ENCODE results near the gene MT1X. TPM values are rescaled to one million over a fixed set of nuclear protein-coding genes. Genes with fewer than 3 reads are reported as not detected.

The MT1X gene
- total RNA-seq (10.8 TPM), polyA plus RNA-seq (1,604 TPM)

DNA sequence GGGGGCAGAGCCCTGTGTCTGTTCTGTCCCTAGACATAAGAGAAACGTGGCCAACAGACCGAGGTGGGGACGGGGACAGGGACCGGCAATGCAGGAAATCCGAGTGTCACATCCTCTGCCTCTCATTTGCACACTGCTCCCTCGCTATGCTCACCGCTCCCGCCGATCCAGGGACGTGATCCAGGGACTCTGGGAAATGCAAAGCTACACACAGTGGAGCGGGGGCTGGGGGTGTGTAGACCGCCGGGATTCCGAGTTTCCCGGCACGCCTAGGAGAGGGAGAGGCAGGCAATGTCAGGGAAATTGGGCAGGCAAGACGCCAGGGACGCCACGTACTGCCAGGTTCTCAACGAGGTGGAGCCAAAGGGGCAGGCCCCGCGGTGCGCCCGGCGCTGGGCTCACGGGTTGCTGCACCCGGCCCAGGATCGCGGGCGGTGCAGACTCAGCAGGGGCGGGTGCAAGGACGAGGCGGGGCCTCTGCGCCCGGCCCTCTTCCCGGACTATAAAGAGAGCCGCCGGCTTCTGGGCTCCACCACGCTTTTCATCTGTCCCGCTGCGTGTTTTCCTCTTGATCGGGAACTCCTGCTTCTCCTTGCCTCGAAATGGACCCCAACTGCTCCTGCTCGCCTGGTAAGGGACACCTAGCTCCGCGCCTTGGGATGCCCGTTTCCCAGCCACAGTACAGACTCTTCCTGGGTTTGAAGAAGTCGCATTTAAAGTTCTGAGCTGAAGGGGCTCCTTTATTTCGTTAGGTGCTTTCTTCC lies at the start of gene MT1X:
Gene MT1X, plus strand, starts transcription at position 532 of the 764 bp plus-strand sequence. Its CDS starts 71 bp downstream, at position 603.
- H3K27ac ChIP-seq (ENCODE audit: low read depth), result peak within 1 kb of the TSS; percentile 11
- no peaks in the 10 kb centered on the region for H3K4me1 ChIP-seq (ENCODE audit: insufficient read depth)
- 1% methylated on average over 49 of the region's 49 CpGs for WGBS
- H3K4me3 ChIP-seq (ENCODE audit: low read depth, low read length), result peak within 1 kb of the TSS; percentile 50
- no peaks in the 10 kb centered on the region for H3K36me3 ChIP-seq (ENCODE audit: insufficient read depth)
- DNase-seq (ENCODE audit: extremely low spot score), result peak; percentile 67

GRCh38 chr16:56632848-56633365 lies 49.4 kb upstream of the MT1X start:
- Histone ChIP-seq H3K4me3 (ENCODE audit: low read depth, low read length) (peak overlapping the region; percentile 44), H3K4me1 (ENCODE audit: insufficient read depth) (no peaks in the 10 kb centered on the region), H3K36me3 (ENCODE audit: insufficient read depth) (no peaks in the 10 kb centered on the region), H3K27ac (ENCODE audit: low read depth) (peak overlapping the region; percentile 48)
- no peak for DNase-seq (ENCODE audit: extremely low spot score)
- WGBS, result 54% methylated on average over 6 of the region's 6 CpGs

DNA sequence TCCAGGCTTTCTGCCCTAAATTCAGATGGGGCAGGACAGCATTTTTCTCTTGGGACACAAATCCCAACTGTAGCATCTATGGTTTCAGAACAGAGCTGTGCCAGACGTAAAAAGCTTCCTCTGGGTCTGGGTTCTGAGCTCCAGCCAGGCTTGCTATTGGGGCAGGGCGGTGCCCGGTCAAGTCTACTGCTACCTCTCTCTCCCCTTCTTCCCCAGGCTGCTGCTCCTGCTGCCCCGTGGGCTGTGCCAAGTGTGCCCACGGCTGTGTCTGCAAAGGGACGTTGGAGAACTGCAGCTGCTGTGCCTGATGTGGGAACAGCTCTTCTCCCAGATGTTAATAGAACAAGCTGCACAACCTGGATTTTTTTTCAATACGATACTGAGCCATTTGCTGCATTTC lies 48.7 kb upstream of the MT1X start:
- H3K36me3 ChIP-seq (ENCODE audit: insufficient read depth), result no peaks in the 10 kb centered on the region
- no peak overlapping the region for H3K27ac ChIP-seq (ENCODE audit: low read depth)
- WGBS, result 63% methylated on average over 7 of the region's 7 CpGs
- no peak overlapping the region for H3K4me3 ChIP-seq (ENCODE audit: low read depth, low read length)
- no peak for DNase-seq (ENCODE audit: extremely low spot score)
- H3K4me1 ChIP-seq (ENCODE audit: insufficient read depth), result no peaks in the 10 kb centered on the region

- WGBS, result 36% methylated on average over 47 of the region's 47 CpGs
- no peak for DNase-seq (ENCODE audit: extremely low spot score)
- no peaks in the 10 kb centered on the region for H3K36me3 ChIP-seq (ENCODE audit: insufficient read depth)
- no peaks in the 10 kb centered on the region for H3K4me1 ChIP-seq (ENCODE audit: insufficient read depth)
- no peak overlapping the region for H3K4me3 ChIP-seq (ENCODE audit: low read depth, low read length)
- H3K27ac ChIP-seq (ENCODE audit: low read depth), result no peak overlapping the region
These were observed 47.4 kb upstream of the MT1X start for GRCh38 chr16:56634715-56635440.

GRCh38 chr16:56635441-56635967 lies 46.8 kb upstream of the MT1X start:
- H3K36me3 ChIP-seq (ENCODE audit: insufficient read depth), result no peaks in the 10 kb centered on the region
- peak overlapping the region; percentile 3 for H3K4me3 ChIP-seq (ENCODE audit: low read depth, low read length)
- no peaks in the 10 kb centered on the region for H3K4me1 ChIP-seq (ENCODE audit: insufficient read depth)
- H3K27ac ChIP-seq (ENCODE audit: low read depth), result no peak overlapping the region
- DNase-seq (ENCODE audit: extremely low spot score), result no peak
- WGBS, result 23% methylated on average over 40 of the region's 40 CpGs

GRCh38 chr16:56636616-56637413 lies 45.5 kb upstream of the MT1X start:
- H3K4me3 ChIP-seq (ENCODE audit: low read depth, low read length), result no peak overlapping the region
- 66% methylated on average over 9 of the region's 9 CpGs for WGBS
- DNase-seq (ENCODE audit: extremely low spot score), result no peak
- H3K4me1 ChIP-seq (ENCODE audit: insufficient read depth), result no peaks in the 10 kb centered on the region
- no peaks in the 10 kb centered on the region for H3K36me3 ChIP-seq (ENCODE audit: insufficient read depth)
- H3K27ac ChIP-seq (ENCODE audit: low read depth), result no peak overlapping the region

DNA sequence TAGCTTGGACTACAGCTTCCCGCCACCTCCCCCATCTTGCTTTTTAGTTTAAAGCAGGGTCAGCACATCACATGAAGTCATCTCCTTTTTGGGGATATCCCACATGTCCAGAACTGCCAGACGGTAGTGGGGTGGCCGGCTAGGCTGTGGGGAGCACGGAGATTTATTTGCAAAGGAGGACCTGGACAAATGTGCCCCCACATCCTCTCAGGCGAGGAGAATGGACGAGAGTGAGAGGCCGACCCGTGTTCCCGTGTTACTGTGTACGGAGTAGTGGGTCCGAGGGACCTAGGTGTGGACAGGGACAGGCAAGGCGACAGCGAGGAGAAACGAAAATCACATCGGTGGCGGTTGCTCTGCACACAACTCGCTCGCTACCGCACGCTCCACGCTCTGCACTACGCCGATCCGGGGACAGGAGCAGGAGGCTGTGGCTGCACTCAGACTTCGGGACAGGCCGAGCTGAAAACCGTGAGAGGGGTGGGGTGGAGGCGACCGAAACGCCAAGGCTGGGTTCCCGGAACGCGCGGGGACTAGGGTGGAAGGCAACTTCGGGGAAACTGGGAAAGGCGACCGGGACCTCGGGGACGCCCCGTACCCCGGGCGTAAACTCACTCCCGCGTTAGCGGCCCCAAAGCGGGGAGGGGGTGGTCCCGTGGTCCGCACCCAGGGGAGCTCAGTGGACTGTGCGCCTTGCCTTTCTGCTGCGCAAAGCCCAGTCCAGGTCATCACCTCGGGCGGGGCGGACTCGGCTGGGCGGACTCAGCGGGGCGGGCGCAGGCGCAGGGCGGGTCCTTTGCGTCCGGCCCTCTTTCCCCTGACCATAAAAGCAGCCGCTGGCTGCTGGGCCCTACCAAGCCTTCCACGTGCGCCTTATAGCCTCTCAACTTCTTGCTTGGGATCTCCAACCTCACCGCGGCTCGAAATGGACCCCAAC lies 44.2 kb upstream of the MT1X start, which contains the start of gene MT1A:
Gene MT1A, plus strand, starts transcription at position 853 of the 937 bp plus-strand sequence. Its CDS starts 73 bp downstream, at position 926.
- DNase-seq (ENCODE audit: extremely low spot score), result no peak
- Histone ChIP-seq H3K4me3 (ENCODE audit: low read depth, low read length) (peak within 1 kb of the TSS; percentile 44), H3K27ac (ENCODE audit: low read depth) (peak within 1 kb of the TSS; percentile 73), H3K36me3 (ENCODE audit: insufficient read depth) (no peaks in the 10 kb centered on the region), H3K4me1 (ENCODE audit: insufficient read depth) (no peaks in the 10 kb centered on the region)
- 13% methylated on average over 68 of the region's 68 CpGs for WGBS

DNA sequence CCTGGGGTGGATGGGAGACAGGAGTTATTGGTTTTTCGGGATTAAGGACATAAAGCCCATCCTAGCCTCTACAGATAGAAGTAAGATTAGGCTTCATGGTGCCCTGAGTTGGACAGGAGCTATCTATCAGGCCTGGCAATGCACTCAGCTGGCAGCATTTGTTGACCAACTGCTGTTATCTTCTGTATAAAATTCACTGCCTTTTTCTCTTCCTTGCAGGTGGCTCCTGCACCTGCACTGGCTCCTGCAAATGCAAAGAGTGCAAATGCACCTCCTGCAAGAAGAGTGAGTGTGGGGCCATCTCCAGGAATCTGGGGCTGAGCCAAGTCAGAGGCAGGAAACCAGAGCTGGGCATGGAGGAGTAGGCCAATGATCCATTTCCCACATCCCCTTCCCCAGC lies 43.2 kb upstream of the MT1X start:
- WGBS, result 67% methylated on average over 1 of the region's 1 CpG
- Histone ChIP-seq H3K27ac (ENCODE audit: low read depth) (no peak overlapping the region), H3K36me3 (ENCODE audit: insufficient read depth) (no peaks in the 10 kb centered on the region)

GRCh38 chr16:56640076-56640475 lies 42.2 kb upstream of the MT1X start:
- no peaks in the 10 kb centered on the region for H3K4me1 ChIP-seq (ENCODE audit: insufficient read depth)
- H3K36me3 ChIP-seq (ENCODE audit: insufficient read depth), result no peaks in the 10 kb centered on the region
- H3K27ac ChIP-seq (ENCODE audit: low read depth), result no peak overlapping the region
- WGBS, result 91% methylated on average over 1 of the region's 1 CpG
- H3K4me3 ChIP-seq (ENCODE audit: low read depth, low read length), result no peak overlapping the region
- DNase-seq (ENCODE audit: extremely low spot score), result no peak

More for the DNA sequence above, 43.2 kb upstream of the MT1X start:
- DNase-seq (ENCODE audit: extremely low spot score), result no peak
- H3K4me1 ChIP-seq (ENCODE audit: insufficient read depth), result no peaks in the 10 kb centered on the region
- no peak overlapping the region for H3K4me3 ChIP-seq (ENCODE audit: low read depth, low read length)

DNA sequence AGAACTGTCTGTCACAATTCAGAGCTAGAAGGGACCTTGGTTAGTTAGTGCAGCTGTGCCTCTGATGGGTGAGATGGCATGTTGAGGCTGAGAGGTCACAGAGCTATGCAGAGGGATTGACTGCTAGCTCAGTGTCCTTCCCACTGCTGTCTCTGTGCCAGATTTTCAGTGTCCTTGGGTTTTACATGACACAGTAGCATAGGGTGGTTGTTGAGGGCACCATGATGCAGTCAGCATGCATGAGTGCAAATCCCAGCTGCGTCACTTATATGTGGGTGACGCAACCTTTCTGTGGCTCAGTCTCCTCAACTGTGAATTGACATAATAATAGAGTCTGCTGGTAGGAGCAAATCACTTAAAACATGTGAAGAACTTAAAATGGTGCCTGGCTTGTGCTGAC lies 41.1 kb upstream of the MT1X start:
- DNase-seq (ENCODE audit: extremely low spot score), result no peak
- H3K4me1 ChIP-seq (ENCODE audit: insufficient read depth), result no peaks in the 10 kb centered on the region
- WGBS, result 92% methylated on average over 2 of the region's 2 CpGs
- H3K27ac ChIP-seq (ENCODE audit: low read depth), result no peak overlapping the region
- H3K4me3 ChIP-seq (ENCODE audit: low read depth, low read length), result no peak overlapping the region
- H3K36me3 ChIP-seq (ENCODE audit: insufficient read depth), result no peaks in the 10 kb centered on the region

DNA sequence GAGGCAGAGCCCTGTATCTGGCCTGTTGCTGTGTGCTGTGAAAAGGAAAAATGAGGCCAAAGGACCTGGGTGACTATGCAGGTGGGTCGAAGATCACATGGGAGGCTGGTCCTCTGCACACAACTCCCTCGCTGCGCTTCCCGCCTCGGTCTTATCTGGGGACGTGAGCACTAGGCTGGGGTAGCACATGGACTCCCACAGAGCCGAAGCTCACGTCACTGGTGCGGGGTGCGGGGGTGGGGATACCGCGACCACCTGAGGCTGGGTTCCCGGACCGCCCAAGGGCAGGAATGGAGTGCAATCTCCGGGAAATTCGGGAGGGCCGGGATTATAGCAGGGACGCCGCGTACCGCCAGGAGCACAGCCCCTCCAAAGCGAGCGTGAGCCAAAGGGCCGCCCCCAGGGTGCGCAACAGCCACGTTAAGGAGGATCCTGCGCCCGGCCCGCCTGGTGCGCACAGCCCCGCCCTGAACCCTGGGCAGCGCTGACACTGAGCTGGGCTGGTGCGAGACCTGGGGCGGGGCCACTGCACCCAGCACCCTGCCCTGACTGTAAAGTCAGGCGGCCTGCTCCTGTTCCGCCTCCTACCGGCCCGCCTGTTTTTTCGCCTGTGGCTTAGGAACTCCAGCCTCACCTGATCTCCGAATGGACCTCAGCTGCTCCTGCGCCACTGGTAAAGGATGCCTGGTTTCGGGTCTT lies 39.0 kb upstream of the MT1X start:
- DNase-seq (ENCODE audit: extremely low spot score), result no peak
- Histone ChIP-seq H3K4me1 (ENCODE audit: insufficient read depth) (no peaks in the 10 kb centered on the region), H3K27ac (ENCODE audit: low read depth) (no peak overlapping the region), H3K4me3 (ENCODE audit: low read depth, low read length) (peak overlapping the region; percentile 29), H3K36me3 (ENCODE audit: insufficient read depth) (no peaks in the 10 kb centered on the region)
- WGBS, result 7% methylated on average over 42 of the region's 42 CpGs

GRCh38 chr16:56643833-56644232 lies 38.4 kb upstream of the MT1X start:
- H3K27ac ChIP-seq (ENCODE audit: low read depth), result no peak overlapping the region
- no peaks in the 10 kb centered on the region for H3K4me1 ChIP-seq (ENCODE audit: insufficient read depth)
- no peak for DNase-seq (ENCODE audit: extremely low spot score)
- WGBS, result 46% methylated on average over 5 of the region's 5 CpGs
- H3K36me3 ChIP-seq (ENCODE audit: insufficient read depth), result no peaks in the 10 kb centered on the region
- no peak overlapping the region for H3K4me3 ChIP-seq (ENCODE audit: low read depth, low read length)
